ENCODE results near the gene HNRNPA3.
A peak's percentile ranks its signal among the peaks of the same experiment; 100 is the strongest.

HNRNPA3 gene

DNA sequence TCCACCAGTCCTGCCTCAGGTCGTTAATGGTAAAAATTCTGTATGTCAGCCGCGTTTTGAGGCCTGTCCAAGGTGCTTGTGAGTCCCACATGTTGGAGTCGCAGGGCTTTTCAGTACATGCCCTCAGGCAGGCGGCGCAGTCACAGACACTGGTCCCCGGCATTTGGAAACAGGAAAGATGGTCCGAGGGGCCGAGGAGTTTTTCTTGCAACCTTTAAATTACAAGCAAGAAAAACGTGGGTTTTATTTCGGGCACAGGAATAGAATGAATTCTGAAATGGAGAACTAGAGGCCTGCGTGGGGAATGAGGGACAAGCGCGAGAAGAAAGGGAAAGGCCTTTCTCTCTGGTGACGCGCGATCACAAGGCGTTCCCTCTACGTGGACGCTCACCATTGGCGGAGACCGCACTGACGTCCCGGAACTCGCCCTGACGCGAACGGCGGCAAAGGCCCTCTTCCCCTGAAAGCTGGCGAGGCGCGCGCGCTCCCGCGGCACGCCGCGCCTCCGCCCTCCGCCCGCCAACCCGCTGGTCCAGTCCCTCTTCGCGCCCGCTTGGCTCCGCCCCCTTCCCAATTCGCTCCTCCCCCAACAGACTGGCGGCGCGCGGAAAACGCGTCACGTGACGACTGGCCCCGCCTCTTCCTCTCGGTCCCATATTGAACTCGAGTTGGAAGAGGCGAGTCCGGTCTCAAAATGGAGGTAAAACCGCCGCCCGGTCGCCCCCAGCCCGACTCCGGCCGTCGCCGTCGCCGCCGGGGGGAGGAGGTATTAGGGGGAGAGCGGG lies at the start of gene HNRNPA3:
Gene HNRNPA3 (plus strand): TSS at position 689 of the 785 bp plus-strand sequence. CDS start 6 bp downstream, at position 695.
- Mint-ChIP-seq H3K9me3 (no peaks in the 10 kb centered on the region), H3K27ac (peak within 1 kb of the TSS; percentile 100), H3K27me3 (no peaks in the 10 kb centered on the region), H3K4me1 (peaks cover 16 to 40% of the 10 kb centered on the region in 2 donors), H3K36me3 (peaks cover 35 to 43% of the 10 kb centered on the region in 2 donors), H3K4me3 (peak within 1 kb of the TSS; percentile 93)
- DNase-seq (peak; percentile 100), ATAC-seq (replicated peaks) (peak; percentile 90 to 91)

DNA sequence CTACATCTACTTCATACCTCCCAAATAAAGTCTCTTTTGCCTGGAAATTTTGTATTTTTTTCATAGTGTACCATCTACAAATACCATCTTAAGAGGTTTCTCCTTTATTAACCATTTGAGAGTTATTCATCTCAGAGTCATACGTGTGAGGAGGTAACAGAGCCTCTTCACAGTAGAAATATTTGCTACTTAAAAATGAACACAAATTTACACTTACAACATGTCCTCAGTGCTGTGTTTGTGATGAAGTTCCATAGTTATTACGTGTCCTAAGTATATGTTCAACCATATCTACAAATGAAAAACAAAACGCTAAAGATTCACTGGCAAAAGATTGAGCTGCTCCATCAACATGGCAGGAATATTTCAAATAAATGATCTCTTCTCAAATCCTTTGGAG lies 48.5 kb upstream of the HNRNPA3 start:
- no peaks in the 10 kb centered on the region for H3K27me3 Mint-ChIP-seq

DNA sequence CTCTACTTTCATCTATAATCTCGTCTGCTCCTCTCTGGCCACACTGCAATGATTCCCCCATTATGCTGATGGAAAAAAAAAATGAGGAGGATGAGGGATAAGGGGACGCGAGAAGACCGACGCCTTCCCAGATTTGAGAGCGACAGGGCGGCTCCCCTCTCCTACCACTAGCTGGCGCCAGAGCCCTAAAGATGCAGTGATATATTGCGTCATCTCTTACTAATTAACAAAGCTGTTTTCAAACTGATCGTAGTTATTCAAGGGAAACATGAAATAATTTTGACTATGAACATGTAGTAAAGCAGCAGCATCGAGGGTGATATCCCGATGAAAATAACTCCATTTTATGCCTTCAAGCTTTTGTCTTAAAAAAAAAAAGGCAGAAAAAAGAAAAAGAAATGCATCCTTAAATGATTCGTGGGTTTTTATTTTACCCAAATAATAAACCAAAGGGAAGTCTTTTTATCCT lies 48.0 kb upstream of the HNRNPA3 start:
- peaks cover 15 to 32% of the 10 kb centered on the region in 2 donors for H3K4me1 Mint-ChIP-seq
- ATAC-seq (replicated peaks): peak; percentile 35 to 46
- peak; percentile 69 for DNase-seq
- H3K9me3 Mint-ChIP-seq: no peaks in the 10 kb centered on the region
- H3K36me3 Mint-ChIP-seq: no peaks in the 10 kb centered on the region
- H3K27me3 Mint-ChIP-seq: no peaks in the 10 kb centered on the region
- H3K4me3 Mint-ChIP-seq: no peak overlapping the region
- no peak overlapping the region for H3K27ac Mint-ChIP-seq

More for the DNA sequence above, 48.5 kb upstream of the HNRNPA3 start:
- peaks cover 13 to 28% of the 10 kb centered on the region in 2 donors for H3K4me1 Mint-ChIP-seq
- no peaks in the 10 kb centered on the region for H3K36me3 Mint-ChIP-seq
- H3K9me3 Mint-ChIP-seq: no peaks in the 10 kb centered on the region
- H3K27ac Mint-ChIP-seq: no peak overlapping the region
- ATAC-seq (replicated peaks): no peak
- DNase-seq: no peak
- no peak overlapping the region for H3K4me3 Mint-ChIP-seq

DNA sequence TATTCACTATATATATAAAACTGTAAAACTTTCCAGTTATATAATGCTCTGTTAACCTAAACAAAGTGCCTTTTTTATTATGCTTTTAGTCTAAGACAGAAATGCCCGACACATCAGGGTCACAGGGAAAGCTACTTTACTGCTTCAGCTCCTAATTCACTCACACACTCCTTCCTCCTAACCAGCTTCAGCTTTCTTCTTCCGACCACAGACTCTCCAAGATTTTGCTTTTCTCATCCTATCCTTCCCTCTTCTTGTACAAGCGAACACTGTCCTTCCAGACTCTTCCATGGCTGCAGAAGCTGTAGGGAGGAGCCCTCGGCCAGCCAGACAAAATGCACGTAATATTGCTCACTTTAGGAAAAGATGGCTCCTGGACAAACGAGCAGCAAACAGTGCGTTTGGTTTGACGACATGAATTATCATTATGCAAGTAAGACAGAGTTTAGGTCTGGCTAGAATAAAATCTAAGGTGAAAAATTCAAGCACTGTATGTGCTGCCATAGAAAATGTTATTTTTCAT lies 47.5 kb upstream of the HNRNPA3 start:
- H3K27ac Mint-ChIP-seq: no peak overlapping the region
- H3K4me1 Mint-ChIP-seq: peaks cover 19 to 37% of the 10 kb centered on the region in 2 donors
- no peak for DNase-seq
- no peak overlapping the region for H3K4me3 Mint-ChIP-seq
- H3K36me3 Mint-ChIP-seq: no peaks in the 10 kb centered on the region
- no peaks in the 10 kb centered on the region for H3K27me3 Mint-ChIP-seq
- H3K9me3 Mint-ChIP-seq: no peaks in the 10 kb centered on the region
- ATAC-seq (replicated peaks): no peak

GRCh38 chr2:177165721-177166711 lies 46.6 kb upstream of the HNRNPA3 start:
- peak overlapping the region; percentile 95 for H3K27ac Mint-ChIP-seq
- peak; percentile 88 to 90 for ATAC-seq (replicated peaks)
- peak overlapping the region; percentile 80 to 86 for H3K4me3 Mint-ChIP-seq
- no peaks in the 10 kb centered on the region for H3K36me3 Mint-ChIP-seq
- peak; percentile 48 for DNase-seq
- H3K9me3 Mint-ChIP-seq: no peaks in the 10 kb centered on the region
- H3K27me3 Mint-ChIP-seq: no peaks in the 10 kb centered on the region
- peaks cover 22 to 45% of the 10 kb centered on the region in 2 donors for H3K4me1 Mint-ChIP-seq

DNA sequence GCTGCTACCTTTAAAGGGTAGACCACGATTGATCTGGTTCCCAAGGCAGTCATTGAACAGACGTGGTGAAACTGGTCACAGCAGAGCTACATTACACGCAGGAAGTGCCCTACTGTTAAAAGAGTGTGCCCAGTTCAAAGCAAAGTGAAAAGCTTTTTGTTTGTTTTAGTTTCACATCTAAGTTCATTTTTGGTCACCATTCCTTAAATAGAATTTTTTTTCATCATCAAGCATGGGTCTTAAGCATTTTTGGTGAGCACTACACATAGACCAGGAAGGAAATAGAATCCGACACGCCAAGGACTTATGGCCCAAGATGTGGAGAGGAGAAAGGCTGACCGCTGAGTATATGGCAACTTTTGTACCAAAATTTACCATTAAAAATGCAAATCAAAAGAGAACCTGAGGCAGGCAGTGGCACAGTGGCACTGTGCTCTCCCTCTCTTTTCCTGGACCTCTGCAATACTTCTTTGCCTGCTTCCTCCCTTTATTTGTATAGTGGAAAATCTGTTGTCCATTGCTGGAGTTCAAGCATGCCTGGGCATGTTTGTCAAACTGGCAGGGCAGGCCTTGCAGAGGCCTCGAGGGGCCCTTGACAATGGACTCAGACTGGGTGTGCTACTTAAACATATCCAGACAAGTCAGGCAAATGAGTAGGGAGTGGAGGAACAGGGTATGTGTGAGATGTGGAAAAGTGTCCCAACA lies 42.6 kb upstream of the HNRNPA3 start:
- Mint-ChIP-seq H3K4me1 (peaks cover 26 to 53% of the 10 kb centered on the region in 2 donors), H3K4me3 (no peak overlapping the region), H3K27ac (peak overlapping the region; percentile 83), H3K36me3 (no peaks in the 10 kb centered on the region), H3K27me3 (no peaks in the 10 kb centered on the region), H3K9me3 (no peaks in the 10 kb centered on the region)
- DNase-seq (no peak), ATAC-seq (replicated peaks) (peak; percentile 28 to 38)

- peaks cover 24 to 45% of the 10 kb centered on the region in 2 donors for H3K4me1 Mint-ChIP-seq
- no peak overlapping the region for H3K4me3 Mint-ChIP-seq
- ATAC-seq (replicated peaks) (peak; percentile 52 to 67), DNase-seq (peak; percentile 18)
- no peaks in the 10 kb centered on the region for H3K27me3 Mint-ChIP-seq
- no peaks in the 10 kb centered on the region for H3K9me3 Mint-ChIP-seq
- H3K36me3 Mint-ChIP-seq: no peaks in the 10 kb centered on the region
- peak overlapping the region; percentile 82 for H3K27ac Mint-ChIP-seq
Measured at GRCh38 chr2:177171418-177171865, 41.2 kb upstream of the HNRNPA3 start.

DNA sequence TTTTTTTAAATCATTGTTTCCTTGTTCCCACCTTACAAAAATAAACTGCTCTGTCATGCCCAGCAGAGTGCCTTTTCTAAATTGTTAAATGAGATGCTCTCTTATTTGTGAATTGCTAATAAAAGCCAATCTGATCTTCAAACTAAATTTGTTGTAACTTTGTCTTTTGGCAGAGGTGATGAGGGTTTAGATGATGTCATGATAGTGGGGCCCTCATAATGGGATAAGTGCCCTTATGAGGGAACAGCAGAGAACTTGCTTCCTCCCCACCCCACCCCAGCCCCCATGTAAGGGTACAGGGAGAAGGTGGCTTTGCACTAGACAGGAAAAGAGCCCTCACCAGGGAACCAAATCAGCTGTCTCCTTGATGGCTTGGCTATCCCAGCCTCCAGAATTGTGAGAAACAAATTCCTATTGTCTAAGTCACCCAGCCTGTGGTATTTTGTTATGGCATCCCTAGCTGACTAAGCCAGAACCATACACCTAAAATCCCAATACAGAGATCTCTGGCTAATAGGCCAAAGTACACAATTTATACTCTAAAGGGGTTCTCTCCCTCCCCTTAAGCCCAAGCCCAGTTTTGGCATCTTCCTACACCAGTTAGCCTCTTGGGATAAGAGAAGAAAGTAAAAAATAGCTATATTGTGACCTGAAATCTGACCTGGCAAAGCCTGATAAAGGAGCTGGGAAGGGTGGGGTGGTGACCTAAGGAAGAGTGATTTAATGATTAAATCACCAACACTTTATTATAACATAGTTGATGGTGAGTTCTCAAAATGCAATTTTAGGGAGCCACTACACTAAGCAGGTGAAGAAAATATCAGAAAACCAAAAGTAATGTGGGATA lies 40.3 kb upstream of the HNRNPA3 start:
- H3K9me3 Mint-ChIP-seq: no peaks in the 10 kb centered on the region
- DNase-seq (no peak), ATAC-seq (replicated peaks) (no peak)
- H3K4me1 Mint-ChIP-seq: peaks cover 19 to 37% of the 10 kb centered on the region in 2 donors
- H3K4me3 Mint-ChIP-seq: no peak overlapping the region
- H3K27me3 Mint-ChIP-seq: no peaks in the 10 kb centered on the region
- H3K27ac Mint-ChIP-seq: no peak overlapping the region
- no peaks in the 10 kb centered on the region for H3K36me3 Mint-ChIP-seq

- Mint-ChIP-seq H3K4me3 (no peak overlapping the region), H3K9me3 (no peaks in the 10 kb centered on the region), H3K36me3 (no peaks in the 10 kb centered on the region), H3K27ac (no peak overlapping the region), H3K27me3 (no peaks in the 10 kb centered on the region), H3K4me1 (peaks cover 14 to 22% of the 10 kb centered on the region in 2 donors)
- DNase-seq (no peak), ATAC-seq (replicated peaks) (no peak)
Measured at GRCh38 chr2:177174486-177174885, 38.1 kb upstream of the HNRNPA3 start.

- DNase-seq (no peak), ATAC-seq (replicated peaks) (no peak)
- peaks cover 5 to 7% of the 10 kb centered on the region in 2 donors for H3K4me1 Mint-ChIP-seq
- H3K36me3 Mint-ChIP-seq: no peaks in the 10 kb centered on the region
- no peak overlapping the region for H3K4me3 Mint-ChIP-seq
- no peaks in the 10 kb centered on the region for H3K9me3 Mint-ChIP-seq
- H3K27ac Mint-ChIP-seq: no peak overlapping the region
- H3K27me3 Mint-ChIP-seq: no peaks in the 10 kb centered on the region
Measured at GRCh38 chr2:177175917-177176668, 36.5 kb upstream of the HNRNPA3 start.

- no peaks in the 10 kb centered on the region for H3K9me3 Mint-ChIP-seq
- no peak overlapping the region for H3K27ac Mint-ChIP-seq
- no peaks in the 10 kb centered on the region for H3K4me1 Mint-ChIP-seq
- no peak overlapping the region for H3K4me3 Mint-ChIP-seq
- no peaks in the 10 kb centered on the region for H3K36me3 Mint-ChIP-seq
- DNase-seq (no peak), ATAC-seq (replicated peaks) (no peak)
- no peaks in the 10 kb centered on the region for H3K27me3 Mint-ChIP-seq
Measured at GRCh38 chr2:177178797-177179196, 33.8 kb upstream of the HNRNPA3 start.

- no peaks in the 10 kb centered on the region for H3K4me1 Mint-ChIP-seq
- H3K9me3 Mint-ChIP-seq: no peaks in the 10 kb centered on the region
- no peaks in the 10 kb centered on the region for H3K27me3 Mint-ChIP-seq
- no peak overlapping the region for H3K4me3 Mint-ChIP-seq
- H3K27ac Mint-ChIP-seq: no peak overlapping the region
- DNase-seq (no peak), ATAC-seq (replicated peaks) (no peak)
- H3K36me3 Mint-ChIP-seq: no peaks in the 10 kb centered on the region
Measured at GRCh38 chr2:177179227-177179626, 33.4 kb upstream of the HNRNPA3 start.
